ENCODE measurements around the gene TCHH. TPM values are rescaled to one million over a fixed set of nuclear protein-coding genes. Genes with fewer than 3 reads are reported as not detected.
"Not testable (repeated sequence)": the region's sequence is repeated elsewhere in the genome, so short reads cannot be mapped to it uniquely, and the experiment has no call there.

The TCHH gene
- total RNA-seq, 1 donor from 2014 or later: 0.49 TPM

GRCh38 chr1:152153996-152154395, 38.8 kb upstream of the TCHH start:
- H3K9me3 Mint-ChIP-seq (ENCODE audit: unreplicated experiment): peaks cover 4% of the 10 kb centered on the region
- H3K4me1 Mint-ChIP-seq (ENCODE audit: low read depth, unreplicated experiment): no peaks in the 10 kb centered on the region
- H3K27ac Mint-ChIP-seq (ENCODE audit: unreplicated experiment): no peak overlapping the region
- H3K27me3 Mint-ChIP-seq (ENCODE audit: unreplicated experiment): peaks cover 5% of the 10 kb centered on the region
- TF ChIP-seq, protein P1, sequence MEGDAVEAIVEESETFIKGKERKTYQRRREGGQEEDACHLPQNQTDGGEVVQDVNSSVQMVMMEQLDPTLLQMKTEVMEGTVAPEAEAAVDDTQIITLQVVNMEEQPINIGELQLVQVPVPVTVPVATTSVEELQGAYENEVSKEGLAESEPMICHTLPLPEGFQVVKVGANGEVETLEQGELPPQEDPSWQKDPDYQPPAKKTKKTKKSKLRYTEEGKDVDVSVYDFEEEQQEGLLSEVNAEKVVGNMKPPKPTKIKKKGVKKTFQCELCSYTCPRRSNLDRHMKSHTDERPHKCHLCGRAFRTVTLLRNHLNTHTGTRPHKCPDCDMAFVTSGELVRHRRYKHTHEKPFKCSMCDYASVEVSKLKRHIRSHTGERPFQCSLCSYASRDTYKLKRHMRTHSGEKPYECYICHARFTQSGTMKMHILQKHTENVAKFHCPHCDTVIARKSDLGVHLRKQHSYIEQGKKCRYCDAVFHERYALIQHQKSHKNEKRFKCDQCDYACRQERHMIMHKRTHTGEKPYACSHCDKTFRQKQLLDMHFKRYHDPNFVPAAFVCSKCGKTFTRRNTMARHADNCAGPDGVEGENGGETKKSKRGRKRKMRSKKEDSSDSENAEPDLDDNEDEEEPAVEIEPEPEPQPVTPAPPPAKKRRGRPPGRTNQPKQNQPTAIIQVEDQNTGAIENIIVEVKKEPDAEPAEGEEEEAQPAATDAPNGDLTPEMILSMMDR (IDR thresholded peaks at IDR 0.05; ENCODE audit: partially characterized antibody, unreplicated experiment): no peak
- no peak overlapping the region for H3K4me3 Mint-ChIP-seq (ENCODE audit: unreplicated experiment)
- H3K36me3 Mint-ChIP-seq (ENCODE audit: unreplicated experiment): no peaks in the 10 kb centered on the region
- no peak for DNase-seq

- no peak for DNase-seq
- Mint-ChIP-seq H3K27ac (ENCODE audit: unreplicated experiment) (no peak overlapping the region), H3K36me3 (ENCODE audit: unreplicated experiment) (peaks cover 8% of the 10 kb centered on the region), H3K4me1 (ENCODE audit: low read depth, unreplicated experiment) (no peaks in the 10 kb centered on the region), H3K9me3 (ENCODE audit: unreplicated experiment) (peaks cover 5% of the 10 kb centered on the region), H3K4me3 (ENCODE audit: unreplicated experiment) (no peak overlapping the region), H3K27me3 (ENCODE audit: unreplicated experiment) (peaks cover 3% of the 10 kb centered on the region)
- TF ChIP-seq, protein P1 (IDR thresholded peaks at IDR 0.05; ENCODE audit: partially characterized antibody, unreplicated experiment): no peak
These were observed 36.4 kb upstream of the TCHH start for GRCh38 chr1:152151646-152152045.

DNA sequence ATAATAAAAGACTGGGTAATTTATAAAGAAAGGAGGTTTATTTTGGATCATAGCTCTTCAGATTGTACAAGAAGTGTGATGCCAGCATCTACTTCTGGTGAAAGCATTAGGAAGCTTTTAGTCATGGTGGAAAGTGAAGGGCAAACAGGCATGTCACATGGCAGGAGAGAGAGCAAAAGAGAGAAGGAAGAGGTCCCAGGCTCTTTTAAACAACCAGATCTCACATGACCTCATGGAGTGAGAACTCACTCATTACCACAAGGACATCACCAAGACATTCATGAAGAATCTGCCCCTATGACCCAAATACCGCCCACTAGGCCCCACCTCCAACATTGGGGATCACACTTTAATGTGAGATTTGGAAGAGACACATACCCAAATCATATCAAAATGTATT, 33.7 kb upstream of the TCHH start:
- Mint-ChIP-seq H3K4me3 (ENCODE audit: unreplicated experiment) (no peak overlapping the region), H3K27me3 (ENCODE audit: unreplicated experiment) (no peaks in the 10 kb centered on the region), H3K4me1 (ENCODE audit: low read depth, unreplicated experiment) (no peaks in the 10 kb centered on the region), H3K9me3 (ENCODE audit: unreplicated experiment) (peaks cover 8% of the 10 kb centered on the region), H3K27ac (ENCODE audit: unreplicated experiment) (no peak overlapping the region), H3K36me3 (ENCODE audit: unreplicated experiment) (peaks cover 19% of the 10 kb centered on the region)
- TF ChIP-seq, protein P1 (IDR thresholded peaks at IDR 0.05; ENCODE audit: partially characterized antibody, unreplicated experiment): no peak
- DNase-seq: no peak

DNA sequence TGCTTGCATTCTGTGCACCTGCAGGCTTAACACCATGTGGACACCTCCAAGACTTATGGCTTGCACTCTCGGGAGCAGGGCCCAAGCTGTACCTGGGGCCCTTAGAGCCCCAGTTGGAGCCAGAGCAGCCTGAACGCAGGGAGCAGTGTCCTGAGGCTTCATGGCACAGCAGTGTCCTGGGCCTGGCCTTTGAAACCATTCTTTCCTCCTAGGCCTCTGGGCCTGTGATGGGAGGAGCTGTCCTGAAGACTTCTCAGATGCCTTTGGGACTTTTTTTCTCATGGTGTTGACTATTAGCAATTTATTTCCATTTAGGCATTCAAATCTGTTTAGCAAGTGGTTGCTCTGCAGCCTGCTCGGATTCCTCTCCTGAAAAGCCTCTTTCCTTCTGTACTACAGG, 32.8 kb upstream of the TCHH start:
- peaks cover 8% of the 10 kb centered on the region for H3K9me3 Mint-ChIP-seq (ENCODE audit: unreplicated experiment)
- no peaks in the 10 kb centered on the region for H3K27me3 Mint-ChIP-seq (ENCODE audit: unreplicated experiment)
- TF ChIP-seq, protein P1 (IDR thresholded peaks at IDR 0.05; ENCODE audit: partially characterized antibody, unreplicated experiment): no peak
- no peak overlapping the region for H3K27ac Mint-ChIP-seq (ENCODE audit: unreplicated experiment)
- H3K4me1 Mint-ChIP-seq (ENCODE audit: low read depth, unreplicated experiment): no peaks in the 10 kb centered on the region
- H3K36me3 Mint-ChIP-seq (ENCODE audit: unreplicated experiment): peaks cover 19% of the 10 kb centered on the region
- no peak overlapping the region for H3K4me3 Mint-ChIP-seq (ENCODE audit: unreplicated experiment)
- DNase-seq: peak; percentile 20

- TF ChIP-seq, protein P1 (IDR thresholded peaks at IDR 0.05; ENCODE audit: partially characterized antibody, unreplicated experiment): no peak
- DNase-seq: no peak
- Mint-ChIP-seq H3K9me3 (ENCODE audit: unreplicated experiment) (peaks cover 8% of the 10 kb centered on the region), H3K27ac (ENCODE audit: unreplicated experiment) (no peak overlapping the region), H3K27me3 (ENCODE audit: unreplicated experiment) (peaks cover 2% of the 10 kb centered on the region), H3K36me3 (ENCODE audit: unreplicated experiment) (peaks cover 19% of the 10 kb centered on the region), H3K4me3 (ENCODE audit: unreplicated experiment) (no peak overlapping the region), H3K4me1 (ENCODE audit: low read depth, unreplicated experiment) (no peaks in the 10 kb centered on the region)
These were observed 30.5 kb upstream of the TCHH start for GRCh38 chr1:152145769-152146168.

GRCh38 chr1:152144674-152145183, 29.5 kb upstream of the TCHH start:
- not testable (repeated sequence) for H3K4me1 Mint-ChIP-seq (ENCODE audit: low read depth, unreplicated experiment); H3K4me3 Mint-ChIP-seq (ENCODE audit: unreplicated experiment); H3K27ac Mint-ChIP-seq (ENCODE audit: unreplicated experiment); H3K9me3 Mint-ChIP-seq (ENCODE audit: unreplicated experiment); DNase-seq; H3K27me3 Mint-ChIP-seq (ENCODE audit: unreplicated experiment)
- peaks cover 19% of the 10 kb centered on the region for H3K36me3 Mint-ChIP-seq (ENCODE audit: unreplicated experiment)

All from glutamatergic neuron (in vitro differentiated cells).